Spleen (tissue), 7 donors: ENCODE results near the gene NUP153.
"Not testable (repeated sequence)": the region's sequence is repeated elsewhere in the genome, so short reads cannot be mapped to it uniquely, and the experiment has no call there.

Experiments used
- CTCF ChIP-seq, 11 experiments: fragments of 200-600 bp in 7 of 11; fragments of 450-650 bp in 4 of 11; sonication (generic) in 4 of 11; IDR thresholded peaks in 8 of 11; conservative IDR thresholded peaks in 3 of 11; 1 replicate in 7 of 11; 2 replicates in 4 of 11; pipeline versions ENCODE4 v1.4.0 to v1.8.0; 2016 to 2021; ENCODE audit warnings: antibody characterized with exemption in 11 of 11, inconsistent platforms in 4 of 11, mild to moderate bottlenecking in 1 of 11
- POLR2A ChIP-seq, 3 donors: fragments of 450-650 bp; IDR thresholded peaks; one replicate each; pipeline ENCODE4 v1.5.1; 2017; ENCODE audit warnings: antibody characterized with exemption in 3 of 3, mild to moderate bottlenecking in 1 of 3
- POLR2AphosphoS5 ChIP-seq, 3 donors: sonication (generic); formaldehyde crosslinking; IDR thresholded peaks; one replicate each; pipeline ENCODE4 v1.5.1; 2017; ENCODE audit warnings: antibody characterized with exemption in 3 of 3
- donor health status: DM: no; HTN: no; CAD: no; lungs with moderate emphysema.
- donor health status: DM: no; HTN: no; CAD: no.
- donor health status: DM: no; HTN: no; CAD: no.

GRCh38 chr6:17581282-17581681, 125.4 kb downstream of the NUP153 start:
- TF ChIP-seq CTCF (IDR thresholded peaks at IDR 0.05 in 8 of 11, conservative IDR thresholded peaks at IDR 0.05 in 3 of 11); POLR2AphosphoS5 (IDR thresholded peaks at IDR 0.05); POLR2A (IDR thresholded peaks at IDR 0.05): not testable (repeated sequence)
